HG03139 (cell line): ENCODE measurements around the gene ZNHIT6.
"Not testable (repeated sequence)": the region's sequence is repeated elsewhere in the genome, so short reads cannot be mapped to it uniquely, and the experiment has no call there.

Source experiments
- ATAC-seq: cut with Tn5 transposase; IDR thresholded peaks from one replicate; pipeline ENCODE4 v1.9.1; 2021; ENCODE audit not compliant: unreplicated experiment

Gene ZNHIT6

DNA sequence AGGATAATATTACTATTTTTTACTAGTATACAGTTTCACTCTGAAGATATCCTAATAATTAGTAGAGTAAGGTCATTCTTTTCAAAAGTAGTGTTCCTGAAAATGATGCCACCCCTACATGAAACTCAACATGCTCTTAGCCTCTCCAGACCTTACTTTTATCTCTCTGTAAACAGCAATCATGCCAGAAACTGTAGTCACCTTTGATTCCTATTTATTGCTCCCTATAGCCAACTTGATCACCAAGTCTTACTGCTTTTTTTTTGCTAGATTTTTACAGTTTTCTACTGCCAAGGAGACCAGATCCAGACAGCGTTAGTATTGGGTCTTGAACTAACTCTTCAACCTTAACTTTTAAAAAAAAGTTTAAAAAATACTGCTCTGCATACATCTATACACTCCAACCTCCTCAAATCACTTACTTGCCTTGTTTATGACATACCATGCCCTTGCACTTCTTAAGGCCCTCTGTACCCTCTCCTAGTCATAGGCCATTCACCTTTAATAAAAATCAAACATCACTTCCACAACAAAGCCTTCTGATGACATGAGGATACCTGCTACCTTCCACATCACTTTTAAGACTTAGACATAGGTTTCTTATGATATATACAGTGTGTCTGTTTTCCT, 36.1 kb downstream of the ZNHIT6 start:
- no peak for ATAC-seq

DNA sequence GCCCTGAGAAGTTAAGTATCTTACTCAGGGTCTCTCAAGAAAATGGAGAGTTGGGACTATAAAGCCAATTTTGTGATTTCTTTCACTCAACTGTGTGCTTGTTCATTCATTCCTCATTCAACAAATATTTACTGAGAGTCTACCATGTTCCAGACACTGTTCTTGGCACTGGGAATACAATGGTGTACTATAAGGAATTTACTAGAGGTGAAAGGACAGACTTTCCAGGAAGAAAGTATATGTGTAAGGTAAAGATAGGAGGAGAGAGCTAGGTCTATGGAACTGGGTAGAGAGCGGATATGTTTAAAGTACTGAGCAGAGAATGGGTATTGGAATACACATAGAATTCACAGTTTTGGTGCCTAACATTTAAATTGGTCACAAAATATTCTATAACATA, 42.3 kb downstream of the ZNHIT6 start:
- ATAC-seq: no peak

DNA sequence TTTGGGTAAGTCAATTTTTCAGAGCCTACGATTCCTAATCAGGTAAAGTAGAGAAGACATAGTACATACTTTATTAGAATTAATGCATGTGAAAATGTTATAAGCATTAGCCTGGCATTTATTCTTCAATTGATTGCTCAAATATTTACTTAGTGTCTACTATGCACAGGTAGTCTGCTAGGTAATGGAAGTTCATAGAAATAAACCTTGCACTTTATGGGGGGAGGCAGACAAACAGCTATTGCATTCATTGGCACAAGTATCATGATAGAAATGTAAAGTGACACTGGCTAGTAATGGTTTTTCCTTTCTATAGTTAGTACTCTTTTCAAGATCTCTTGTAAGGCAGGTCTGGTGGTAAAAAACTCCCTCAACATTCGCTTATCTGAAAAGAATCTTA, 44.9 kb downstream of the ZNHIT6 start:
- ATAC-seq: no peak

DNA sequence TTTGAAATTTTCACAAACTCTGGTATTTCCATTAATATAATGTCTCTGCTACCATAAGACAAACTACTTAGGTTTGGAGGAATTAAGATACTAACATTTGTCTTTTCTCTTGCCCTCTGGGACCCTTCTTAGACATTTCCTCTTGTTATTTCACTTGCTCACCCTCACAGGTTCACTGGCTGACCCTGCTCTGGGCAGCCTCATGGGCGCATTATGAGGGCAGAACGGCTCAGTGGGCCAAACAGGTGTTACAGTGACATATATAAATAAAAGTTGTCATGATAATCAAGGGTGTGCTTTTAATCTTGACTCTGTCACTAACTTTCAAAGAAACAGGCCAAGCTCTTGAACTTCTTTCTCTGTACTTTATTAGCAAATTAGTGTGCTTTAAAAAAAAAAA, 46.5 kb downstream of the ZNHIT6 start:
- ATAC-seq: no peak

DNA sequence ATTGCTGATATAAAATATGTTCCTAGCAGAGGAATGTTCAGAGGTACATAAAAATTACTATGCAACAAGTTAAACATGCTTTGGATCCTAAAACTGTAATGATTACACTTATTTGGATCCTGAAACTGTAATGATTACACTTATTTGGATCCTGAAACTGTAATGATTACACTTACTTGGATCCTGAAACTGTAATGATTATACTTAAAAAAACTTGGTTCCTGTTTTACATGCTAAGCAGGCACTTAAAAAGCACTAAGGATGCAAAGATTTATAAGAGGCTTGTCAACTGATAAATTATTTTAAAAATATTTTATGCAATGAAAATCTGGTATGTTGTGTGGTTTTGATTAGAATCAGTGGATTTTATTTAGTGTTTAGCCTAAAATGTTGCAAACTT, 47.7 kb downstream of the ZNHIT6 start:
- ATAC-seq: peak; percentile 55

DNA sequence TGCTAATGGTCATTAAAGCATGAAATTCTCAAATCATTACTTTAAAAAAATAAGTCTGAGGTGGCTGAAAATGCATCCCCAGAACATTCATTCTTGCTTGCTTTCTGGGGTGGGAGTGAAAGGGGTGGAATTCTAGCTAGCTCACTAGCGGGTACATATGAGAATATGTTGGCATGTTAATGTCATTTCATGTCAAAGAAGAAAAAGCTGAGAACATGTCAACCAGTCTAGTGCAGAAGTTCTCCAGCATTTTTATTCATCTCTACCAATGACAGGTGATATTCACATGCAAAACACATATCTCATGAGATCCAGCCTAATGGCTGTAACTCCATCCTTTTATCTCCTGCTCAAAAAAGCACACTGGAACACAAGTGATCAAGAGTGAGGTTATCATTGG, 49.1 kb downstream of the ZNHIT6 start:
- no peak for ATAC-seq

DNA sequence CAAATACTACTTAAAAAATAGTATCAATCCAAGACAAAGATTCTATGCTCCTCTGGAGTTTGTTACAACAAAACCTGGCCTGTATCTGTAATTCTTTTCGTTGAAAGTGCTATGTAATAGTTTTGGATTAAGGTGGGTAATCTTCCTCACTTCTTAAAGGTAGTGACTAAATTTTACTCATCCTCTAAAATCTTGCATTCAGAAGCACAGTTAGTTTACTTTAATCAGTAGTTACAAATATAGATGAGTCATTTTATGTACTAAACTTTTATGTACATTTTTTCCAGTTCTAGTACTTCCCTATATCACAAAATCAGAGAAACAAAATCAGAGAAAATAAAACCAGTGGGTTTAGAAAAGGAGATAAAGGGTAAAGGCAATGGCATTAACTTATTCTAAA, 51.3 kb downstream of the ZNHIT6 start:
- no peak for ATAC-seq

DNA sequence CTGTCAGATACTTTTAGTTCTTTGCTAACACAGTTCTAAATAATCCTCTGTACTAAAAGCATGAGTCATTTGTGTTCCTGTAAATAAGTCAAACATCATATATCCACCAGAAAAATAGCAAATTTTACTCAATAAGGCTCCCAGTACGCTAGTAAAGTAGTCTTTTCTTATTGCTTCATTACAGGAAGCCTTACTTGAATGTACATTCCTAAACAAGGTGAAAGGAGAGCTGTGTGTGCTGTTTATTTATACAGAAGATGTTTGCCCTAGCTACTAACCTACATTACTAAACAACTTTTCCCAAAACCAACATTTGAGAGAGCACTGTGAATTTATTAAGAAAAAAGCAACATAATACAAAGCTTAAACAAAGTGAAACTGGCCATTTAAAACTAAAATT, 52.0 kb downstream of the ZNHIT6 start:
- no peak for ATAC-seq

DNA sequence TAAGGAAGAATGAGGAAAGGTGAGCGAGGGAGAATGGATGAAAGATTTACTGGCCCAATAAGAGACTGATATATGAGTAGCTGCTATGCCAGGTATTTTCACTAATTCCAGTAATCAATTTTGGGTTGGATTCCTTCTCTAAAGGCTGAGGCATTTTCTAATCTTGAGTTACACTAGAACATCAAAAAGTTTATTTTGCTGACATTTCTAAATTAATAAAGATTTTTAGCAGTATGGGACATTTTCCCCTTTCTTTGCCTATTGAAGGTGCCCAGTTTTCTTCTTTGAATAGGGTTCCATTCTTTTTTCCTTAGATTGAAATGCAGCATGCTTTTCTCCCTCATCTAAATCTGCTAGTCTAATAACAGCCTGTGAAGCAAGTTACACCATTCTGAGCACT, 52.9 kb downstream of the ZNHIT6 start:
- no peak for ATAC-seq

DNA sequence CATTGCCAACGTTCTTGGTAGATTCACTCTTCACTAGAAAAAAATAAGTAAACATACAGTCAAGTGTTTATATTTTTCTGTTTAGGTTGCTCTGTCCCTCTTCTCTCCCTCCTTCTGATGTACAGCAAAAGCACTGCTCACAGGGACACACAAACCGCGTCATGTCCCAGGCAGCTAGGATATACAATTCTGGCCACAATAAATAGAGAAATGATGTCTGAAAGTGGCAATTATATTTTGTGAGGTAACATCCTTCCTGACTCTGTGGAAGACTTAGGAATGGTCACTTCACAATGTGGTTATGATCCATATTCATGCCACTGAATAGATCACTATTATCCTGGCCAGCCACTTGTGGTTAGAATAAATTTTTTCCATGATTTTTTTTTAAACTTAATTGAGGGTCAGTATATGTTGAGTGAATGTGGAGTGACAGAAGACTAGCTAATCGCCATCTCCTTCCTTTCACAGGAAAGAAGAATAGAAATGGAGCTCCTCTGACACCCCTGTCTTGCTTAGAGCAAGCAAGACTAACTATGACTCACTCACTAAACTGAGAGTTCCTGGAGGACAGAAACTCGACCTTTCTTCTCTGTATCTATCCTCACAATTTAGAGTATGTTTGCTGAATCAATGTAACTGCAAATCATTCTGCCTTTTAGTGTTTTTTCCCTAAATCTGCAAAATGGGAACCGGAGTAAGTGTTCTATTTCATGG, 54.0 kb downstream of the ZNHIT6 start:
- no peak for ATAC-seq

DNA sequence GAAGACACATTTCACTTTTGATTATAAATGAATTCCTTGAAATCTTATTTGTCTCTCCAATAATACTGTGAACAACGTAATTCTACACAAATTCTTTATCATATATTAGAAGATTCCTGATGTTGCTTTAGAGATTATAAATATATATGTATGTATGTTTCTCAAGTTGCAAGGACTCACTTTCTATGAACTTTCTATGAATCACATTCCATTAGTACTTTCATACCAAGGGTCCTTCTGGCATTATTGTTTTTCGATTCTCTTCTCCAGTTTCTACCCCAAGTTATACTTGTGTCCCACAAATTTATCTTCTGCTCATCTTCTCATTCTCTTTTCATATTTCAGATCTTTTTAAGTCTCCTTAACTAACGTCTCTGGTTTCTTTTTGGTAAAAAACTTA, 55.9 kb downstream of the ZNHIT6 start:
- ATAC-seq: no peak

DNA sequence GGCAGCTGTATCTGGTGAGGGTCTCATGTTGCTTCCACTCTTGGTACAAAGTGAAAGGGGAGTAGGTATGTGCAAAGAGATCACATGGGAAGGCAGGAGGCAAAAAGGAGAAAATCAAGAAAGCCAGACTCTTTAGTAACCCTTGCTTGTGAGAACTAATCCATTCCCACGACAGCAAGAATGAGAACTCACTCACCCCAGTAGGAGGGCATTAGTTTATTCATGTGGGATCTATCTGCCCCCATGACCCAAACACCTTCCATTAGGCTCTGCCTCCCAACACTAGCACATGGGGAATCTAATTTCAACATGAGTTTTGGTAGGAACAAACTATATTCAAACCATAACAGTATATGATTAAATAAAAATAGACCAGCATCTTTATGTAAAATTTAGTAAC, 57.6 kb downstream of the ZNHIT6 start:
- ATAC-seq: no peak

DNA sequence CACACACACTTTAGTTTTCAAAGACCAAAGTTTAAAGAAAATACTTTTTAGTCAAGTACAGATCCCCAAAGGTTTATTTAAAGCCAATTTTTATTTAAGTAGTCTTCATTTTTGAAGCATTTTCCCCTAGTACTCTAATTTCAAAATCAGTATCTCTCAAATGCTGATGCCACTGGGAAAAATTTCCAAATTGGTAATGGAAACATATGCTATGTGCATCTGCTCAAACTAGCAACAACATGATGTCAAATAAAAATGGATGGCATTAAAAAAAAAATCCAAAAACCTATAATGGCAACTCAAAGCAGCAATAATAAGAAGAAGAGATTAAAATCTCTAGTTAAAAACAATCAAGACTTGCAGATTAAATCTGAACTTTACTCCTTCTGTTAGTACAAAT, 58.6 kb downstream of the ZNHIT6 start:
- ATAC-seq: no peak

DNA sequence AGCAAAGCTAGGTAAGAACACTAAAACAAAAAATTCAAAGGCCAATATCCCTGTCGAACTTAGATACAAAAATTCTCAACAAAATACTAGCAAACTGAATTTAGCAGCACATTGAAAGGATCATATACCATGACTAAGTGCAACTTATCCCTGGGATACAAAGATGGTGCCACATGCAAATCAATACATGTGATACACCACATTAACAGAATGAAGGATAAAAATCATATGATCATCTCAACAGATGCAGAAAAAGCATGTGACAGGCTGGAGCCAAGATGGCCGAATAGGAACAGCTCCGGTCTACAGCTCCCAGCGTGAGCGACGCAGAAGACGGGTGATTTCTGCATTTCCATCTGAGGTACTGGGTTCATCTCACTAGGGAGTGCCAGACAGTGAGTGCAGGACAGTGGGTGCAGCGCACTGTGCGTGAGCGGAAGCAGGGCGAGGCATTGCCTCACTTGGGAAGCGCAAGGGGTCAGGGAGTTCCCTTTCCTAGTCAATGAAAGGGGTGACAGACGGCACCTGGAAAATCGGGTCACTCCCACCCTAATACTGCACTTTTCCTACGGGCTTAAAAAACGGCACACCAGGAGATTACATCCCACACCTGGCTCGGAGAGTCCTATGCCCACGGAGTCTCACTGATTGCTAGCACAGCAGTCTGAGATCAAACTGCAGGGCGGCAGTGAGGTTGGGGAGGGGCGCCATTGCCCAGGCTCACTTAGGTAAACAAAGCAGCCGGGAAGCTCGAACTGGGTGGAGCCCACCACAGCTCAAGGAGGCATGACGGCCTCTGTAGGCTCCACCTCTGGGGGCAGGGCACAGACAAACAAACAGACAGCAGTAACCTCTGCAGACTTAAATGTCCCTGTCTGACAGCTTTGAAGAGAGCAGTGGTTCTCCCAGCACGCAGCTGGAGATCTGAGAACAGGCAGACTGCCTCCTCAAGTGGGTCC, 66.4 kb downstream of the ZNHIT6 start:
- ATAC-seq: not testable (repeated sequence)

DNA sequence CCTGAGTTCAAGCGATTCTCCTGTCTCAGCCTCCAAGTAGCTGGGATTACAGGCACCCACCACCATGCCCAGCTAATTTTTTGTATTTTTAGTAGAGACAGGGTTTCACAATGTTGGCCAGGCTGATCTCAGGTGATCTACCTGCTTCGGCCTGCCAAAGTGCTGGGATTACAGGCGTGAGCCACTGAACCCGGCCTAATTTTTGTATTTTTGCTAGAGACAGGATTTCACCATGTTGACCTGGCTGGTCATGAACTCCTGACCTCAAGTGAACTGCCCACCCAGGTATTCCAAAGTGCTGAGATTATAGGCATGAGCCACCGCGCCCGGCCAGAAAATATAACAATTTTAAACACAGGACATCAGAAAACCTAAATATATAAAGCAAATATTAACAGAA, 68.3 kb downstream of the ZNHIT6 start:
- ATAC-seq: not testable (repeated sequence)

DNA sequence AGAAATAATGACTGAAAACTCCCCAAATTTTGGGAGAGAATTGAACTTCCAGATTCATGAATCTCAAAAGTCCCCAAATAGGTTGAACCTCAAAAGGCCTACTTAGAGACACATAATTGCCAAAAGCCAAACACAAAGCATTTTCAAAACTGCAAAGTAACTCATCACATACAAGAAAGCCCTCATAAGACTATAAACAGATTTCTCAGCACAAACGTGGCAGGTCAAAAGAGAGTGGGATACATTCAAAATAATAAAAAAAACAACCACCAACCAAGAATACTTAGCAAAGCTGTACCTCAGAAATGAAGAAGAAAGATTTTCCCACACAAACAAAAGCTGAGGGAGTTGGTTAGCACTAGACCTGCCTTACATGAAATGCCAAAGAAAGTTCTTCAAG, 69.8 kb downstream of the ZNHIT6 start:
- ATAC-seq: no peak

DNA sequence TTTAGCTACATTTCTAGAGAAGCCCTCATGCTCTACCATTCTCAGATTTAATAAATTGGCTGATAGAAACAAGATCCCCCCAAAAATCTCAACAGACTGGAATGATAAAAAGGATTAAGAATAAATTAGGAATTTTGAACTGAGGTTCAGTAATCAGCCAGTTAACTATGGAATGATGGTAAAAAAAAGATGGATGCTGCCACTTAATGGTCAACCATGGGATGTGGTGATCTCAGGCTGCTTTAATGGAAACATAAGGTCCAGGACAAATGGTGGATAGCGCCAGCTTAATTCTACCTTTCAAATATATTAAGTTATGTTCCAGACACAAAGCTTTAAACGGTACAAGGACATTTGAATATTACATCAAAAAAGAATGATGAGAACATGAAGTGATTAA, 77.7 kb downstream of the ZNHIT6 start:
- no peak for ATAC-seq

DNA sequence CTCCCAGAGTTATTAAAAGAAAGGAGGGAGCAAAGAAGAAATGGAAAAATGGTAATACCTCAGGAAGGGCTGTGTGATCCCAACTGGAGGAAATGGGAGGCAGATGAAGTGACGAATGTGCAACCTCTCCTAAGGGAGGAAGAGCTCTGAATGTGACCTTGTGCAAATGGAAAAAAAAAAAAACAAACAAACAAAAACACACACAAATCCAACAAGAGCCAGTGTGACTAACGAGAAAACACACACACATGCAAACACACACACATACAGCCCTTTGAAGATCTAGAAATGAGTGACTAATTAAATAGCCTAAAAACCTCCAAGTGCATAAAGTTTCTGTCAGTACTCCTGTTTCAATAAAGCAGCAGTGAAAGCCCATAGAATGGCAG, 78.7 kb downstream of the ZNHIT6 start:
- ATAC-seq: no peak

DNA sequence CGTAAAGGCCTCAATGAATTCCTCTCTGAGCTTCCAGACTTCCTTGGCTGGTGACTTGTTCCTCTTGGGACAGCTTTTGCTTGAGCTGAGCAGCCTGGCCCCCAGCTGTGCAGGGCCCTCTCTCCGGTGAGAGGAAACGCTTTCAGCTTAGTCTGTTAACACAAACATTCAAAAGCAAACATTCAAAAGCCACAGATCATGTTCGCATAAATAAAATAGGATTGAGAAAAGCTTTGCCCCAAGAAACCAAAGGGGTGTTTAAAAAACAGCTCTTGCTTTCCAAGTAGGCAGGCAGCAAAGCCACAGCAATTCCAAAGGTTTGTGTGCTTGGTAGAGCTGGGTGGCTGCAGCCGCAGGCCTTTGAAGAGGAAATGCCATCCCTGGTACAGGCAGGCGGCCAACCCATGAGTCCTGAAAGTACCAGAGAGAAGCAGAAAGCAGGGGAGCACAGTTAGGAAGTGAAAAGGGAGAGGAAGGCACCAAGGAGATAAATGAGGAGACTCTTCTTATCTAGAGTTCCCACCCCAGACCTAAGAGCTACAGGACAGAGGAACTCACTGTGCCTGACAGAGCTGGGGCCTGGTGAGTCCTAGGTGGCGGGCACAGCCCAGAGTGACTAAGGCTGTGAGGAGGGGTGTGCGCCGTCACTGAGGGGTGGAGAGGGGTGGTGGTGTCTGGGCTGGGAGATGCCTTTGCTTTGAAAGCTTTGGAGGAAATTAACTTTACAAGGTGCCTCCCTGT, 79.3 kb downstream of the ZNHIT6 start:
- no peak for ATAC-seq

DNA sequence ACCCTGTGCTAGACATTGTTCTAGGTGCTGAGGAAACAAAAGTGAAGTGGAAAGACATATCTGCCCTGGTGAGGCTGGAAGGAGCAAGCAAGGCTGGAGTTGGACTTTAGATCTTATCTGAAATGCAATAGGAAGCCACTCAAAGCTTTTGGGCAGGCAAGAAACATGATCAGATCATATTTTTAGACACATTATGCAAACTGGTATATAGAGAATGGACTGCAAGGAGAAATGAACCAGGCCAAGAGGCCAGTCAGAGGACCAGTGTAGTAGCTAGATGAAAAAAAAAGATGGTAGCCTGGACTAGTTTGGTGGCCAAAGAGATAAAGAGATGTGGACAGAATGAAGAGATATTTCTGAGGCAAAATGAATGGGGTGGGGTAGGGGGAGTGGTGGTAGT, 81.4 kb downstream of the ZNHIT6 start:
- no peak for ATAC-seq

DNA sequence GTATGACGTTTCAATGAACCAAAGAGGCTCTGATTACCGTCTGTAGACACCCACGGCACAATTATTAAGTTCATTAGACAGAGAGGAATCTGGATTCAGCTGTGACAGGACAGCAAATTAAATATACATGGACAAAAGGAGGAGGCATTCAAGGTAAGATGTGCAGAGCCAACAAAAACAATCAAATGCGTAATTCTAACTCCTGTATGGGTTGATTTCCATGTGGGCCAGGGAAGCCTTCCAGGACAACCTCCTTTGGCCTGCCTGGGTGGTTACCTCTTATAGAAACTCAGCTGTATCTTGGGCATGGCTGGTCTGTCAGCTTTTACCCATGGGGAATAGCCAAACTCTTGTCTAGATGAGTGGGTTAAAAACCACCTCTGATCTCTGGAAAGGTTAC, 83.9 kb downstream of the ZNHIT6 start:
- no peak for ATAC-seq
